Tibial nerve (tissue), 4 donors: ENCODE results near the gene ZDHHC16. TPM values are rescaled to one million over a fixed set of nuclear protein-coding genes. Genes with fewer than 3 reads are reported as not detected.

ENCODE experiments used
- DNase-seq, 2 donors: peaks; one replicate each; pipeline ENCODE4 v3.0.0-alpha.2; 2019; ENCODE audit warnings: low spot score in 2 of 2
- H3K27ac ChIP-seq, 4 donors: fragments of 200-600 bp; sonication (generic) in 3 of 4; one replicate each; pipeline ENCODE4 v1.5.1; 2017 to 2019; ENCODE audit warnings: mild to moderate bottlenecking in 1 of 4
- H3K27me3 ChIP-seq, 2 donors: fragments of 200-600 bp; sonication (generic) in 1 of 2; one replicate each; pipeline versions ENCODE4 v1.5.1 to v1.6.0; 2017 to 2019
- H3K36me3 ChIP-seq, 3 donors: fragments of 200-600 bp; sonication (generic); one replicate each; pipeline ENCODE4 v1.5.1; 2018 to 2019
- H3K4me1 ChIP-seq, 4 donors: fragments of 200-600 bp; sonication (generic) in 3 of 4; one replicate each; pipeline ENCODE4 v1.5.1; 2017 to 2019
- H3K4me3 ChIP-seq, 4 donors: fragments of 200-600 bp; sonication (generic) in 3 of 4; one replicate each; pipeline ENCODE4 v1.5.1; 2017 to 2019; ENCODE audit warnings: mild to moderate bottlenecking in 1 of 4, moderate library complexity in 1 of 4
- H3K9me3 ChIP-seq, 4 donors: fragments of 200-600 bp; sonication (generic) in 3 of 4; one replicate each; pipeline ENCODE4 v1.5.1; 2017 to 2019
- EP300 ChIP-seq, 2 donors: sonication (generic); formaldehyde crosslinking; IDR thresholded peaks; one replicate each; pipeline ENCODE4 v1.6.1; 2017; ENCODE audit warnings: antibody characterized with exemption in 2 of 2, mild to moderate bottlenecking in 1 of 2
- POLR2A ChIP-seq, 2 donors: fragments of 450-650 bp; IDR thresholded peaks; one replicate each; pipeline ENCODE4 v1.6.1; 2017; ENCODE audit warnings: antibody characterized with exemption in 2 of 2, mild to moderate bottlenecking in 2 of 2, moderate library complexity in 2 of 2
- WGBS, 2 donors: methylation state at CpG; one replicate each; pipeline ENCODE4 v1.1.5; 2018; 5-methylcytosine and 5-hydroxymethylcytosine counted together
- total RNA-seq, 4 donors: library from RNA; depleted of rRNA; stranded (reverse); fragments of >200 nt; gene quantifications; one replicate each; pipeline ENCODE4 v1.1.0, GENCODE V29; 2016
- TF ChIP-seq, protein P1 (sequence below), 5 experiments: fragments of 200-600 bp in 3 of 5; fragments of 450-650 bp in 2 of 5; sonication (generic) in 3 of 5; IDR thresholded peaks; one replicate each; pipeline ENCODE4 v1.5.1; 2016 to 2019; ENCODE audit warnings: antibody characterized with exemption in 5 of 5, mild to moderate bottlenecking in 3 of 5, moderate library complexity in 2 of 5

ZDHHC16 gene
- total RNA-seq, 4 donors from 2014 or later = 26.4 to 50.4 (median 36.0) TPM

DNA sequence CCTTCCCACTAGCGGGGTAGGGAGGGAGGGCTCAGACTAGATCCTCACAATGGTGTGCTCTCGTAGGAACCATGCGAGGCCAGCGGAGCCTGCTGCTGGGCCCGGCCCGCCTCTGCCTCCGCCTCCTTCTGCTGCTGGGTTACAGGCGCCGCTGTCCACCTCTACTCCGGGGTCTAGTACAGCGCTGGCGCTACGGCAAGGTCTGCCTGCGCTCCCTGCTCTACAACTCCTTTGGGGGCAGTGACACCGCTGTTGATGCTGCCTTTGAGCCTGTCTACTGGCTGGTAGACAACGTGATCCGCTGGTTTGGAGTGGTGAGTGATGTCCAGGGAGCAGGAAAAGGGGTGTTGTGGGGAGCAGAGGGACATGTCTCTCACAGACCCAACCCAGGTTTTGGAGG is 5.6 kb downstream of the ZDHHC16 start:
- H3K36me3 ChIP-seq = peaks cover 0 to 52% (median 0%) of the 10 kb centered on the region in 3 donors
- no peak overlapping the region for H3K27ac ChIP-seq
- WGBS, 2 donors = 90 to 91% methylated on average over 17 of the region's 17 CpGs

GRCh38 chr10:97452352-97452751 is 6.4 kb downstream of the ZDHHC16 start:
- H3K9me3 ChIP-seq = no peaks in the 10 kb centered on the region
- TF ChIP-seq POLR2A (IDR thresholded peaks at IDR 0.05) = no peak
- TF ChIP-seq EP300 (IDR thresholded peaks at IDR 0.05) = no peak
- TF ChIP-seq, protein P1, sequence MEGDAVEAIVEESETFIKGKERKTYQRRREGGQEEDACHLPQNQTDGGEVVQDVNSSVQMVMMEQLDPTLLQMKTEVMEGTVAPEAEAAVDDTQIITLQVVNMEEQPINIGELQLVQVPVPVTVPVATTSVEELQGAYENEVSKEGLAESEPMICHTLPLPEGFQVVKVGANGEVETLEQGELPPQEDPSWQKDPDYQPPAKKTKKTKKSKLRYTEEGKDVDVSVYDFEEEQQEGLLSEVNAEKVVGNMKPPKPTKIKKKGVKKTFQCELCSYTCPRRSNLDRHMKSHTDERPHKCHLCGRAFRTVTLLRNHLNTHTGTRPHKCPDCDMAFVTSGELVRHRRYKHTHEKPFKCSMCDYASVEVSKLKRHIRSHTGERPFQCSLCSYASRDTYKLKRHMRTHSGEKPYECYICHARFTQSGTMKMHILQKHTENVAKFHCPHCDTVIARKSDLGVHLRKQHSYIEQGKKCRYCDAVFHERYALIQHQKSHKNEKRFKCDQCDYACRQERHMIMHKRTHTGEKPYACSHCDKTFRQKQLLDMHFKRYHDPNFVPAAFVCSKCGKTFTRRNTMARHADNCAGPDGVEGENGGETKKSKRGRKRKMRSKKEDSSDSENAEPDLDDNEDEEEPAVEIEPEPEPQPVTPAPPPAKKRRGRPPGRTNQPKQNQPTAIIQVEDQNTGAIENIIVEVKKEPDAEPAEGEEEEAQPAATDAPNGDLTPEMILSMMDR (IDR thresholded peaks at IDR 0.05) = no peak
- H3K27me3 ChIP-seq = no peaks in the 10 kb centered on the region
- DNase-seq = no peak
- H3K27ac ChIP-seq = no peak overlapping the region
- no peak overlapping the region for H3K4me3 ChIP-seq
- peaks cover 0 to 70% (median 8%) of the 10 kb centered on the region in 4 donors for H3K4me1 ChIP-seq
- 88 to 91% methylated on average over 6 of the region's 6 CpGs for WGBS, 2 donors
- peaks cover 0 to 59% (median 0%) of the 10 kb centered on the region in 3 donors for H3K36me3 ChIP-seq

More for the DNA sequence above, 5.6 kb downstream of the ZDHHC16 start:
- no peaks in the 10 kb centered on the region for H3K9me3 ChIP-seq
- peaks cover 0 to 78% (median 15%) of the 10 kb centered on the region in 4 donors for H3K4me1 ChIP-seq
- no peak overlapping the region for H3K4me3 ChIP-seq
- no peak for TF ChIP-seq EP300 (IDR thresholded peaks at IDR 0.05)
- TF ChIP-seq, protein P1 (IDR thresholded peaks at IDR 0.05) = no peak
- TF ChIP-seq POLR2A (IDR thresholded peaks at IDR 0.05) = no peak
- no peaks in the 10 kb centered on the region for H3K27me3 ChIP-seq
- DNase-seq = no peak

GRCh38 chr10:97454330-97455036 is 8.5 kb downstream of the ZDHHC16 start:
- Histone ChIP-seq H3K27me3 (no peaks in the 10 kb centered on the region), H3K36me3 (peaks cover 6 to 81% (median 19%) of the 10 kb centered on the region in 3 donors), H3K27ac (peak overlapping the region in 1 of 4 donors; percentile 36), H3K4me1 (peaks cover 0 to 49% (median 0%) of the 10 kb centered on the region in 4 donors), H3K4me3 (no peak overlapping the region), H3K9me3 (no peaks in the 10 kb centered on the region)
- 73 to 74% methylated on average over 3 of the region's 3 CpGs for WGBS, 2 donors
- DNase-seq = peak in 1 of 2 donors; percentile 66
- TF ChIP-seq POLR2A (IDR thresholded peaks at IDR 0.05) = no peak
- TF ChIP-seq, protein P1 (IDR thresholded peaks at IDR 0.05) = no peak
- TF ChIP-seq EP300 (IDR thresholded peaks at IDR 0.05) = no peak

DNA sequence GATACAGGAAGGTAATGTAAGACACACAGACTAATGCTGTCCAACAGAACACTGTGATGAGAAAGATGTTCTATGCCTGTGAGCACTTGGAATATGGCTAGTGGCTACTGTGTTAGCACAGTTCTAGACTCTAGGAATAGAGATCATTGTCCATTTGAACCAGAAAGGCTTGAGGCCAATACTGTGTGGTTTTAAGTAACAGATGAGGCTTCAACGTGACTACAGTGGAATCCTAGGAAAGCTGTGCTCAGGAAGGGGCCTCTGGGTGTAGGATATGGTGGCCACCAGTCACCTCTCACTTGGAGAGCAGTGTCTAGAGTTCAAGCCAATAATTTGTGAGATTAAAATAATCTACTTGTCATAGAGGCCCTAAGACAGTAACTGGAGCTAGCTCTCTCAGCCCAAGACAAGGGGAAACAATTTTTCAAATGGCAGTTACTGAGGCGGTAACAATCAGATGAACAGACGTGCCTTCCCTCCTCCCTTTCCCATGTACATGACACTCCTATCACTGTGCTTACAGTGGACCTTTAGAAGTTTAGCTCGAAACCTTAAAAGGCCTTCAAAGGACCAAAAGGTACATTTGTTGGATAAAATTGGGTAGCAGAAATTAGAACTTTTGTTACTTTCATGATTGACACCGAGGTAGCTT is 10.2 kb downstream of the ZDHHC16 start:
- DNase-seq = no peak
- Histone ChIP-seq H3K36me3 (peaks cover 6 to 98% (median 35%) of the 10 kb centered on the region in 3 donors), H3K27ac (peak overlapping the region in 1 of 4 donors; percentile 11), H3K27me3 (no peaks in the 10 kb centered on the region), H3K4me1 (peaks cover 0 to 36% (median 0%) of the 10 kb centered on the region in 4 donors), H3K4me3 (no peak overlapping the region), H3K9me3 (no peaks in the 10 kb centered on the region)
- WGBS, 2 donors = 58 to 68% methylated on average over 5 of the region's 5 CpGs
- TF ChIP-seq POLR2A (IDR thresholded peaks at IDR 0.05) (no peak), EP300 (IDR thresholded peaks at IDR 0.05) (no peak)
- TF ChIP-seq, protein P1 (IDR thresholded peaks at IDR 0.05) = no peak

DNA sequence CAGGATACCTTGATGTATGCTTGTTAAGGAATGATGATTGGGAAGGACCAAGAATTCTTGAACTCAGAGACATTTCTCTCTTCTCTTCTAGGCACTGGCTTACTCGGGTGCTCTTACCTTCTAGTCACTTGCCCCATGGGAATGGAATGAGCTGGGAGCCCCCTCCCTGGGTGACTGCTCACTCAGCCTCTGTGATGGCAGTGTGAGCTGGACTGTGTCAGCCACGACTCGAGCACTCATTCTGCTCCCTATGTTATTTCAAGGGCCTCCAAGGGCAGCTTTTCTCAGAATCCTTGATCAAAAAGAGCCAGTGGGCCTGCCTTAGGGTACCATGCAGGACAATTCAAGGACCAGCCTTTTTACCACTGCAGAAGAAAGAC is 10.7 kb downstream of the ZDHHC16 start:
- no peak overlapping the region for H3K27ac ChIP-seq
- 56 to 62% methylated on average over 3 of the region's 3 CpGs for WGBS, 2 donors
- peaks cover 0 to 32% (median 0%) of the 10 kb centered on the region in 4 donors for H3K4me1 ChIP-seq
- H3K36me3 ChIP-seq = peaks cover 6 to 98% (median 36%) of the 10 kb centered on the region in 3 donors
- no peak for TF ChIP-seq EP300 (IDR thresholded peaks at IDR 0.05)
- TF ChIP-seq, protein P1 (IDR thresholded peaks at IDR 0.05) = no peak
- no peak for TF ChIP-seq POLR2A (IDR thresholded peaks at IDR 0.05)
- H3K4me3 ChIP-seq = no peak overlapping the region
- no peaks in the 10 kb centered on the region for H3K9me3 ChIP-seq
- H3K27me3 ChIP-seq = no peaks in the 10 kb centered on the region
- DNase-seq = no peak
